NCI-H524 treated with DMSO at 0.1 percent for 48 hours (cell line): ENCODE measurements around the gene RFTN1.
"Not testable (repeated sequence)": the region's sequence is repeated elsewhere in the genome, so short reads cannot be mapped to it uniquely, and the experiment has no call there.

Experiments used
- DNase-seq: peaks from one replicate; lab custom pipeline; 2025; lab: John Stamatoyannopoulos, UW

Gene RFTN1

GRCh38 chr3:16328124-16328523, 185.4 kb downstream of the RFTN1 start:
- DNase-seq = no peak

DNA sequence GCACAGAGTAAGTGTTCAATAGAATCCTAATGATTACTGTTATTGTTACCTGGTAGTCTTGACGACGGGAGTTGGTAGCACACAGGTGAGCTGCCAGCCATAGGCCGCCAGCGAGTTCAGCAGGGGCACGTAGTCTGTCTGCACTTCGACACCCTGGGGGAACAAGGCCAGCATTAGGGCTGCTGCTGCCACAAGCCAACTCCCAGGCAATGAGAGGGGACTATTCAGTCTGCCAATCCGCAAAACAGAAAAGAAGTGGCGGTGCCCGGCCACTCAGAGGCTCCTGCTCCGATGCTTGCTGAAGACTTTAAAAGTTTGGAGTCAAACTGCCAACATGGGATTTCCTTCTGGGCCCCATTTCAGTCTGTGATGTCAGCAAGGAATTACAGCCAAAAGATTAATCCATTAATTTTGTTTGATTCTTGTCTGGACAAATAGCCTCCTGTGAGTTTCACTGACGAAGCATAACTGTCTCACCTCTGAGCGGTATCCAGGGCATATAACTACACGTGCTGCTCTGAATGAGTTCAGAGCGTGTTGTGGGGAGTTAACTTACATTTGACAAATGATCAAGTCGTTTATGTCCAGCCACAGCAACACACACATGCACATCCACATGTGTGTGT, 186.7 kb downstream of the RFTN1 start:
- no peak for DNase-seq

DNA sequence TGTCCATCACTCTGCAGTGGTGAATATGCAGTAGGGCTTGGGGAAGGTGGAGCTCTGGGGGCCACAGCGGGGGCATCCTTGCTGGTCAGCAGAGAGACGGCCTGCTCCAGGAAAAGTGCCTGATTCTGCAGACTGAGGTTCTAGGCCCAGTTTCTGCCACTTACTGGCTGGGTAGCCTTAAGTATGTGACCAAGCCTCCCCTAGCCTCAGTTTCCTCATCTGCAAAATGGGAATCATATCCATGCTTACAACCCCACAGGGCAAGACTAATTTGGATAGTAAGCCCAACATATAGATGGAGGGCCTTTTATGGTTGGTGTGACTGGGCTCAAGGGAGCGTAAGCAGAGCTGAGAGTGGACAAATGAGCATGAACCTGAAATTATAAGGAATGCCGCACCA, 187.6 kb downstream of the RFTN1 start:
- no peak for DNase-seq

- DNase-seq = no peak
Measured at GRCh38 chr3:16323737-16324136, 189.8 kb downstream of the RFTN1 start.

GRCh38 chr3:16322189-16322588, 191.3 kb downstream of the RFTN1 start:
- no peak for DNase-seq

DNA sequence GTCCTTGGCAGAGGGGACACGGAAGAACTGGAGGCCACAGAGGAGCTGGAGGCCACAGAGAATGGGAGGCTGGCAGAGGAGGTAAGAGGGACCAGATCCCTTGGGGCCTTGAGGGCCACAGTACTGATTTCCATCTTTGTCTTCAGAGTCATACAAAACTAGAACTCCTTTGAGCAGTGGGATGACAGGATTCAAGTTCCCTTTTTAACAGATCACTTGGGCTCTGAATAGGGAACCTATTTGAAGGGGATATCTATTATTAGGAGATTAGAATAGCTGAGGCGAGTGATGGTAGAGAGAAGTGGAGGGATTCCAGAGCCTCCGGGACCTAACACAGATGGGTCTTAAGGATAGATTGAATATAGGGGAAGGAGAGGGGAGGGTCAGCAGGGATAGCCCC, 192.8 kb downstream of the RFTN1 start:
- no peak for DNase-seq

GRCh38 chr3:16319723-16320122, 193.8 kb downstream of the RFTN1 start:
- no peak for DNase-seq

DNA sequence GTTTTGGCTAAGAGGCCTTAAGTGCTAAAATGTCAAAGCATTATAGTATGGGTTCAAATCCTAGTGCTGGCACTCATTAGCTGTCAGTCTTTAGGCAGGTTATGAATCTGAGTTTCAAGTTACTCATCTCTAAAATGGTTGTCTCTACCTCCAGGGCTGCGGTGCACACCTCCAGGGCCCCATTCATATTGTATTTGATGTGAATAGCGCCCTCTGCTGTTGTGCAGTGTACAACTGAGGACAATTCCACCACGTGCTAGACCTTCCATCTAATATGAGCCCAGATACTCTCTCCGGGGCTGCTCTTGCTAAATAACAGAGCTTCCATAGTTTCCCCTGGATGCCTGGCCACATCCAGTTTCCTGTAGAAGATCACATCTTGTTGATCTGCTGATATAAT, 194.2 kb downstream of the RFTN1 start:
- DNase-seq = no peak

GRCh38 chr3:16318176-16318575, 195.3 kb downstream of the RFTN1 start:
- DNase-seq = no peak

GRCh38 chr3:16317561-16317945, 195.9 kb downstream of the RFTN1 start:
- DNase-seq = no peak

- DNase-seq = no peak
Measured at GRCh38 chr3:16316847-16317560, 196.5 kb downstream of the RFTN1 start.

DNA sequence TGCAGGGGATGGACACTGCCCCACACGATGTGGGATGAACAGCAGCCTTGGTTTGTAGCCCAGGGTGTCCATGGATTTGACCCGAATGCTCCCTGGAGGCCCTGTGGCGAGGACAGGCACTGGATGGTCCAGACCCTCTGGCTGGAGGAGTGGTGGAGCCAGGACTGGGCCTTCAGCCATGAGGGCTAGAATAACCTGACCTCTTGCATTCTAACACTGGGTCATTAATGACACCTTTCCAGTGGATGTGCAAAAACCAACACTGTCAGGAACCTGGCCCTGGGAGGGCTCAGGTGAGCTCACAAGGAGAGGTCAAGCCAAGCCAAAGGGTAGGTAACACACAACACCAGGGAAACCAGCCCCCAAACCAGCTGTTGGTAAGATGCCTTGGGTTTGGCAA, 197.1 kb downstream of the RFTN1 start:
- DNase-seq = no peak

- DNase-seq = no peak
Measured at GRCh38 chr3:16315623-16316022, 197.9 kb downstream of the RFTN1 start.

DNA sequence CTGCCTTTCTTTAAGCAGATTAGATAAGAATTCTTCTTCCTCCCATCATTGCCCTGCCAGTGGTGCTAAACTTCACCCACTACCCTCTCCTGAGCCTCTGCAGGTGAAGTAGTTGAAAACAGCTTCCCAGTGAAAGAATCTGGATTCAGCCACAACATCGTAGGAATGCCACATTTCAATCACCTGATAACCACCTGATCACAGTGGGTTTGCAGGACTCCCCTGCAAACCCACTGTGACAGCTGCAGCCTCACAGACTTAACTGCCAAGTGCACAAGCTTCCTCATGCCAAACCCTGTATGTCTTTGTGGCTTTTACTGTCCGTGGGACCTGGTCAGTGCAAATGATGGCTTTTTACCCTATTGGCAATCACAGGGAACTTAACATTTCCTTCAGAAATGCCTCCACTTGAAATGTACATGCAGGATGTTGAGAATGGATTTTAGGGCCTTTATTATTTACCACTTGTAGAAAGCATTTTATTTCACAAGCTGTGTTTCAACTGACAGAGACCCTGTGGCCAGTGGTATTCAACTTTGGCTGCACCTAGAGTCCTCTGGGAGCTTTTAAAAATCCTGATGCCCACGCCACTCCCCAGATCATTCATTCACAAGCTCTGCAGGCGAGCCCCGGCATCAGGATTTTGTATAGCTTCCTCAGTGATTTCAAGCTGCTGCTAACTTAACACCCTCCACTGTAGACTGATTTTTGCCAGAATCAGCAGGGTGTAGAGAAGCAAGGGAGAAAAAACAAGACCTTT, 199.4 kb downstream of the RFTN1 start:
- no peak for DNase-seq

DNA sequence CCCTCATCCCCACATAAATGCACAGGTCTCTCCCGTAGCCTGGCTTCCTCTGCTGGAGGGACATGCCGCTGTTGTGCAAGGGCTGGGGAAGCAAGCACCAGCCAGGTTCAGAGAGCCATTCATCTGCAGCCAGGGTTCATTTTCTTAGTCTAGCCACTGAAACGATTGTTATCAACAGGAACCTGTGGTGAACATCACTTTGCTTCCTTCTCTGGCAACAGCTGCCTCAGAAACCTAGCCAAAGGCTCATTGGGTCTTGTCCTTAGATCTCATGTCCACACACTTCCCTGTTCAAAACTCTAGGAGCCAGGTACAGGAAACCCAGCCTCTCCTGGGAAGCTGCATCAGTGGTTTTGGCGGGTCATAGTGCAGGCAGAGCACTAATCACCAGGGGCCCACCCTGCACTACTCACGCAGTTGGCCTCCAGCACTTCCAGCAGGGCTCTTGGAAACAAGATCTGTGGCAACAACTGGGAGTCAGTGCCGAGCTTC, 201.5 kb downstream of the RFTN1 start:
- no peak for DNase-seq

DNA sequence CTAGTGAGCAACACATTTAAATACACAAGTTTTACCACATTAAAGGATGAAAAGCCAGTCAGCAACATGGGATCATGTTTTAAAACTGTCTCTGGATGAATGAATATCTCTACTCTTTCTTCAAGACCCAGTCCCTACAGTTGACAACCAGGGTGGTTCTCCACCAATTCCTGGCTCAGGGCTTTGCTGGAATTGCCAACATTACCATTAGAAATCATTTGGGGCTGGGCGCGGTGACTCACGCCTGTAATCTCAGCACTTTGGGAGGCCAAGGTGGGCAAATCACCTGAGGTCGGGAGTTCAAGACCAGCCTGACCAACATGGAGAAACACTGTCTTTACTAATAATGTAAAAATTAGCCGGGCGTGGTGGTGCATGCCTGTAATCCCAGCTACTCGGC, 203.0 kb downstream of the RFTN1 start:
- not testable (repeated sequence) for DNase-seq

DNA sequence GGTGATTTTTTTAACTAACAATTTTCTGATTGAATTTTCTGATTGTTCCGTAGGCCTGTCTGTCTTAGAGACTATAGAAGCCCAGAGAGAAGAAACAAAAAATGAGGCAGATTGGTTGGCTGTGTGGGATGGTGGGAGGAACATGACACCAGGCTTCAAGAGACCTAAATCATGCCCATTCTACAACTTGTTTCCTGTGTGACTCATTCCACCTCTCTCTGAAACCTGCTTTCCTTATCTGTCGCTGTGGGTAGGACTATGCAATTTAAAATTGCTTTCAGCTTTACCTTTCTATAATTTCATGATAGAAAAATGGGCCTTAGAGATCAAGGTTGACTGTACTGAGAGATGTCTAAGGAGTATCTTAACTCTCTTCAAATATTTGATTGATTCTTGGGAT, 203.9 kb downstream of the RFTN1 start:
- DNase-seq = no peak

DNA sequence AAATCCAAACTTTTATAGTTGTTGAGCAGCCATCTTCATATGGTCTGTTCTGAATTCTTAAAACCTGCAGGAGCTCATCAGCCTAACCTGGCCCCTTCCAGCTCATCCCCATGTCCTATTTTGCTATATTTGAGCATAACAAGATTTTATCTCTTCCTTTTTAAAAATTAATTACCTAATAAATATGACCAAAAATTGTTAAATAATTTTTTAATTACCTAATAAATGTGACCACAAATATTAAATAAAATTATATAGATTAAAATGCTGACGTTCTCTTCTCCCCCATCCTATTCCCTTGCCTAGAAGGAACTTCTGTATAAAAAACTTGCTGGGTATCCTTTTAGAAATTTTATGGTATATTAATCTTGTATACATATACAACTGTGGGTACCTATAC, 204.8 kb downstream of the RFTN1 start:
- DNase-seq = no peak

GRCh38 chr3:16307832-16308531, 205.5 kb downstream of the RFTN1 start:
- no peak for DNase-seq

- no peak for DNase-seq
Measured at GRCh38 chr3:16305111-16305541, 208.4 kb downstream of the RFTN1 start.

GRCh38 chr3:16304061-16305010, 209.2 kb downstream of the RFTN1 start:
- DNase-seq = no peak
